SU-DHL-6 (cell line): ENCODE data around the gene PITPNM3.

Experiments
- H2AFZ ChIP-seq: fragments of 200-600 bp; sonication (generic); 2 replicates; pipeline ENCODE4 v1.6.1; 2014; ENCODE audit warnings: low read depth, mild to moderate bottlenecking, moderate library complexity, mixed read lengths, antibody characterized with exemption, low read length; ENCODE audit not compliant: severe bottlenecking
- H3F3A ChIP-seq: fragments of 200-600 bp; shearing (Covaris generic); 2 replicates; pipeline ENCODE4 v1.6.0; 2016; ENCODE audit warnings: antibody characterized with exemption, mild to moderate bottlenecking; ENCODE audit not compliant: insufficient read depth
- H3K27ac ChIP-seq: fragments of 200-600 bp; sonication (generic); 2 replicates; pipeline ENCODE4 v1.5.1; 2016; ENCODE audit warnings: low read depth, mild to moderate bottlenecking, low read length, moderate library complexity, mixed read lengths
- H3K27me3 ChIP-seq: fragments of 200-600 bp; sonication (generic), shearing (Covaris generic); 2 replicates; pipeline ENCODE4 v1.6.0; 2014; ENCODE audit warnings: mild to moderate bottlenecking, low read length
- H3K36me3 ChIP-seq: fragments of 200-600 bp; sonication (generic); 2 replicates; pipeline ENCODE4 v1.6.1; 2014; ENCODE audit warnings: mild to moderate bottlenecking, low read length, mixed read lengths
- H3K4me2 ChIP-seq: fragments of 300-600, 200-600 bp; shearing (Covaris generic), sonication (generic); 2 replicates; pipeline ENCODE4 v1.6.0; 2014; ENCODE audit warnings: low read length, low read depth, mild to moderate bottlenecking; ENCODE audit not compliant: poor library complexity, severe bottlenecking
- H3K4me3 ChIP-seq: fragments of 200-600 bp; sonication (generic); 2 replicates; pipeline ENCODE4 v1.5.1; 2014; ENCODE audit warnings: antibody characterized with exemption, low read length, mild to moderate bottlenecking, mixed read lengths; ENCODE audit not compliant: insufficient read depth, poor library complexity, severe bottlenecking
- H3K79me2 ChIP-seq: fragments of 200-600 bp; sonication (generic); 2 replicates; pipeline ENCODE4 v1.6.1; 2014; ENCODE audit warnings: mild to moderate bottlenecking, low read length, moderate library complexity; ENCODE audit not compliant: insufficient read depth
- H3K9ac ChIP-seq: fragments of 200-600 bp; sonication (generic); 2 replicates; pipeline ENCODE4 v1.7.0; 2014; ENCODE audit warnings: mild to moderate bottlenecking, low read length
- H3K9me2 ChIP-seq: fragments of 200-600 bp; sonication (generic); replicated peaks from 2 replicates; pipeline ENCODE4 v1.6.1; 2014; ENCODE audit warnings: low read length; ENCODE audit not compliant: insufficient read depth
- H3K9me3 ChIP-seq: fragments of 200-600 bp; sonication (generic); 2 replicates; pipeline ENCODE4 v1.6.1; 2014; ENCODE audit warnings: low read length, mixed read lengths; ENCODE audit not compliant: insufficient read depth
- H4K20me1 ChIP-seq: fragments of 200-600 bp; sonication (generic); 2 replicates; pipeline ENCODE4 v1.6.1; 2014; ENCODE audit warnings: low read depth, mild to moderate bottlenecking, antibody characterized with exemption, low read length, moderate library complexity, mixed read lengths
- CTCF ChIP-seq: fragments of 200-600 bp; sonication (generic); IDR thresholded peaks from one replicate; pipeline ENCODE4 v1.5.1; 2017; ENCODE audit warnings: antibody characterized with exemption, mild to moderate bottlenecking, low read length, moderate library complexity; ENCODE audit not compliant: insufficient read depth, poor library complexity, severe bottlenecking
- EZH2phosphoT487 ChIP-seq: fragments of 200-600 bp; sonication (generic), shearing (Covaris generic); conservative IDR thresholded peaks from 2 replicates; pipeline ENCODE4 v1.6.1; 2018; ENCODE audit warnings: mild to moderate bottlenecking, antibody characterized with exemption, low read length, moderate library complexity, mixed read lengths

Gene PITPNM3

GRCh38 chr17:6477831-6478383, 78.4 kb downstream of the PITPNM3 start:
- Histone ChIP-seq H3K9me2 (no peaks in the 10 kb centered on the region), H3K27ac (no peak overlapping the region), H2AFZ (no peak overlapping the region), H3K4me3 (no peak overlapping the region), H4K20me1 (no peaks in the 10 kb centered on the region), H3K27me3 (no peaks in the 10 kb centered on the region), H3K4me2 (no peak overlapping the region), H3K9me3 (no peaks in the 10 kb centered on the region), H3K9ac (no peak overlapping the region), H3K79me2 (no peaks in the 10 kb centered on the region), H3F3A (no peaks in the 10 kb centered on the region), H3K36me3 (no peaks in the 10 kb centered on the region)
- TF ChIP-seq CTCF, result no peak
- no peak for TF ChIP-seq EZH2phosphoT487

GRCh38 chr17:6476810-6477179, 79.6 kb downstream of the PITPNM3 start:
- Histone ChIP-seq H3K4me3 (no peak overlapping the region), H3F3A (no peaks in the 10 kb centered on the region), H2AFZ (no peak overlapping the region), H3K4me2 (no peak overlapping the region), H3K9me2 (no peaks in the 10 kb centered on the region), H4K20me1 (no peaks in the 10 kb centered on the region), H3K79me2 (no peaks in the 10 kb centered on the region), H3K27me3 (no peaks in the 10 kb centered on the region), H3K27ac (no peak overlapping the region), H3K9ac (no peak overlapping the region), H3K36me3 (no peaks in the 10 kb centered on the region), H3K9me3 (no peaks in the 10 kb centered on the region)
- TF ChIP-seq EZH2phosphoT487 (no peak), CTCF (no peak)

GRCh38 chr17:6476076-6476809, 80.1 kb downstream of the PITPNM3 start:
- H3K79me2 ChIP-seq, result no peaks in the 10 kb centered on the region
- H3K9me2 ChIP-seq, result no peaks in the 10 kb centered on the region
- no peak overlapping the region for H2AFZ ChIP-seq
- no peaks in the 10 kb centered on the region for H3K36me3 ChIP-seq
- no peaks in the 10 kb centered on the region for H4K20me1 ChIP-seq
- H3K27ac ChIP-seq, result no peak overlapping the region
- H3K9ac ChIP-seq, result no peak overlapping the region
- no peak overlapping the region for H3K4me3 ChIP-seq
- no peaks in the 10 kb centered on the region for H3K9me3 ChIP-seq
- H3K4me2 ChIP-seq, result no peak overlapping the region
- TF ChIP-seq EZH2phosphoT487 (no peak), CTCF (no peak)
- H3K27me3 ChIP-seq, result no peaks in the 10 kb centered on the region
- no peaks in the 10 kb centered on the region for H3F3A ChIP-seq
